K562 (cell line): ENCODE measurements around the gene CDSN. TPM values are rescaled to one million over a fixed set of nuclear protein-coding genes. Genes with fewer than 3 reads are reported as not detected.
A peak's percentile ranks its signal among the peaks of the same experiment; 100 is the strongest.

Experiments
- ATAC-seq: fragments of 200-7000 bp; cut with Tn5 transposase; 3 replicates; pipeline ENCODE4 v1.9.1; 2020; ENCODE audit warnings: moderate library complexity
- BruUV-seq: library from RNA; stranded (reverse); fragments of 400-500 nt; replicated peaks from 2 replicates; lab custom pipeline; 2021; lab: Mats Ljungman, UMichigan
- CTCF ChIA-PET: fragments of 300-600 bp; formaldehyde crosslinking; extraction: SDS; loops from one replicate; lab custom pipeline; 2021; ENCODE audit warnings: low intra/inter-chr PET ratio; lab: Yijun Ruan, JAX
- POLR2A ChIA-PET: fragments of 300-600, 350-650 bp; sonication (Branson Sonifier 250); formaldehyde crosslinking; extraction: SDS; loops from one replicate; lab custom pipeline; 2021; ENCODE audit warnings: antibody characterized with exemption, inconsistent platforms; lab: Yijun Ruan, JAX
- DNase-seq, 4 experiments: peaks; one replicate each; pipeline versions ENCODE4 v3.0.0 to v3.0.0-alpha.2; 2011 to 2018; ENCODE audit warnings: low spot score in 3 of 4, mixed read lengths in 3 of 4; ENCODE audit errors: extremely low read depth in 1 of 4
- FAIRE-seq: peaks from 2 replicates; lab custom pipeline; 2011; peaks lifted over from hg19 to GRCh38; lab: Jason Lieb, UNC
- H2AFZ ChIP-seq: 2 replicates; pipeline ENCODE4 v1.6.0; 2011; ENCODE audit warnings: low read depth, low read length, control low read depth, inconsistent platforms
- H3K27ac ChIP-seq: fragments of 200-600 bp; 3 replicates; pipeline ENCODE4 v1.8.0; 2011; ENCODE audit warnings: low read depth, mild to moderate bottlenecking, control low read depth, inconsistent platforms, low read length, moderate library complexity, mixed read lengths; ENCODE audit errors: extremely low read depth
- H3K27me3 ChIP-seq, 2 experiments: fragments of 300-600 bp in 1 of 2; 2 replicates in 1 of 2; 3 replicates in 1 of 2; pipeline versions ENCODE4 v1.6.0 to v1.8.0; 2011; ENCODE audit warnings: inconsistent platforms in 2 of 2, low read length in 2 of 2, mild to moderate bottlenecking in 1 of 2, mixed read lengths in 1 of 2, moderate library complexity in 1 of 2; ENCODE audit not compliant: control insufficient read depth in 2 of 2, insufficient read depth in 2 of 2
- H3K36me3 ChIP-seq: fragments of 300-600 bp; 3 replicates; pipeline ENCODE4 v1.8.0; 2011; ENCODE audit warnings: mild to moderate bottlenecking, low read length, inconsistent platforms; ENCODE audit not compliant: control insufficient read depth, insufficient read depth
- H3K4me1 ChIP-seq, 2 experiments: fragments of 200-600 bp in 1 of 2; replicated peaks in 1 of 2; 2 replicates in 1 of 2; 3 replicates in 1 of 2; pipeline versions ENCODE4 v1.5.1 to v1.8.0; 2011; ENCODE audit warnings: inconsistent platforms in 2 of 2, low read length in 2 of 2, mild to moderate bottlenecking in 1 of 2, mixed read lengths in 1 of 2, moderate library complexity in 1 of 2; ENCODE audit not compliant: control insufficient read depth in 2 of 2, insufficient read depth in 2 of 2
- H3K4me2 ChIP-seq: 2 replicates; pipeline ENCODE4 v1.6.1; 2011; ENCODE audit warnings: low read length, control low read depth, inconsistent platforms, mixed read lengths; ENCODE audit not compliant: insufficient read depth
- H3K4me3 ChIP-seq: fragments of 200-600 bp; sonication (generic), shearing (Covaris generic); 2 replicates; pipeline ENCODE4 v1.5.1; 2016; ENCODE audit warnings: control low read depth, inconsistent platforms
- H3K79me2 ChIP-seq: fragments of 200-600 bp; 3 replicates; pipeline ENCODE4 v1.8.0; 2011; ENCODE audit warnings: low read length, inconsistent platforms; ENCODE audit not compliant: control insufficient read depth, insufficient read depth
- H3K9ac ChIP-seq, 2 experiments: 2 replicates each; pipeline versions ENCODE4 v1.6.0 to v1.6.1; 2011; ENCODE audit warnings: low read depth in 2 of 2, low read length in 2 of 2, control low read depth in 1 of 2, inconsistent platforms in 1 of 2, mild to moderate bottlenecking in 1 of 2, mixed read lengths in 1 of 2; ENCODE audit not compliant: insufficient read depth in 1 of 2
- H3K9me1 ChIP-seq: one replicate; pipeline ENCODE4 v1.6.0; 2011; ENCODE audit warnings: inconsistent platforms, mild to moderate bottlenecking, low read length, moderate library complexity; ENCODE audit not compliant: control insufficient read depth, insufficient read depth
- H3K9me3 ChIP-seq: replicated peaks from 2 replicates; pipeline ENCODE4 v1.5.1; 2011; ENCODE audit warnings: low read depth, low read length, inconsistent platforms; ENCODE audit not compliant: control insufficient read depth, insufficient read depth
- H4K20me1 ChIP-seq: replicated peaks from 2 replicates; pipeline ENCODE4 v1.6.1; 2011; ENCODE audit warnings: low read length, inconsistent platforms, mixed read lengths; ENCODE audit not compliant: control insufficient read depth, insufficient read depth
- KHSRP ChIP-seq: fragments of 450-650 bp; IDR thresholded peaks from 2 replicates; pipeline ENCODE4 v1.6.1; 2017
- MCM3 ChIP-seq: fragments of 450-650 bp; IDR thresholded peaks from 2 replicates; pipeline ENCODE4 v1.6.1; 2016
- POLR2AphosphoS2 ChIP-seq: IDR thresholded peaks from 2 replicates; pipeline ENCODE4 v1.6.1; 2012; ENCODE audit warnings: low read length, improper control_type of control experiment
- SMARCA5 ChIP-seq: fragments of 450-650 bp; IDR thresholded peaks from 2 replicates; pipeline ENCODE4 v1.6.1; 2016
- SP1 ChIP-seq: sonication (generic); formaldehyde crosslinking; IDR thresholded peaks from 2 replicates; pipeline ENCODE4 v1.8.1; 2022; ENCODE audit warnings: mild to moderate bottlenecking, missing genetic modification reagents
- TCF15 ChIP-seq: fragments of 250-450 bp; sonication (Bioruptor Pico); IDR thresholded peaks from 2 replicates; pipeline ENCODE4 v1.8.0; 2022; ENCODE audit warnings: moderate library complexity, mild to moderate bottlenecking, inconsistent platforms
- THRAP3 ChIP-seq: fragments of 450-650 bp; IDR thresholded peaks from 2 replicates; pipeline ENCODE4 v1.6.1; 2016; ENCODE audit warnings: mild to moderate bottlenecking, inconsistent platforms, borderline replicate concordance
- ZBTB33 ChIP-seq: sonication (generic); formaldehyde crosslinking; IDR thresholded peaks from 2 replicates; pipeline ENCODE4 v1.8.1; 2023; ENCODE audit warnings: mild to moderate bottlenecking, missing genetic modification reagents
- ZNF785 ChIP-seq: fragments of 250-450 bp; sonication (Bioruptor Pico); IDR thresholded peaks from 2 replicates; pipeline ENCODE4 v1.4.0; 2020; ENCODE audit warnings: mild to moderate bottlenecking
- WGBS: fragments of 100-300 bp; shearing (Covaris generic); methylation state at CpG from one replicate; pipeline ENCODE4 v1.1.6; 2016; ENCODE audit warnings: low coverage, mixed read lengths; ENCODE audit not compliant: insufficient coverage; ENCODE audit errors: missing lambda C conversion rate; 5-methylcytosine and 5-hydroxymethylcytosine counted together
- in situ Hi-C: fragments of 300-500 bp; cut with MboI; formaldehyde crosslinking; loops from 4 replicates; pipeline ENCODE4 v1.15.0; 2018; ENCODE audit warnings: inconsistent platforms, mixed read lengths
- intact Hi-C: fragments of 100-400 bp; cut with micrococcal nuclease; formaldehyde crosslinking; loops from 2 replicates; pipeline ENCODE4 v1.14.2; 2022
- polyA plus RNA-seq, 8 experiments: library from polyadenylated mRNA; depleted of rRNA in 4 of 8; stranded (reverse) in 5 of 8; unstranded in 3 of 8; fragments of >200 nt; fragmentation: Nextera tagmentation in 2 of 8; fragmentation: Illumina TruSeq in 1 of 8; extraction: Ambion mirVana in 2 of 8; extraction: Trizol in 1 of 8; gene quantifications; 2 replicates each; pipeline versions ENCODE4 v1.2.1 to v1.2.3, GENCODE V29; 2011 to 2014; ENCODE audit warnings: inconsistent platforms in 1 of 8, missing spikeins in 1 of 8
- total RNA-seq, 7 experiments: library from RNA; depleted of rRNA in 6 of 7; stranded (reverse); fragments of >200 nt in 6 of 7; fragmentation: Illumina TruSeq in 2 of 7; extraction: Trizol in 2 of 7; gene quantifications; 2 replicates each; pipeline versions ENCODE4 v1.2.1 to v1.2.3, GENCODE V29; 2011 to 2021; ENCODE audit warnings: low replicate concordance in 1 of 7

The CDSN gene
- total and polyA plus RNA-seq, 9 of the 15 experiments (the other 6 are each of a cell fraction or from before 2014, with no cell fraction given) = not detected

- Histone ChIP-seq H3K79me2 (peaks cover 24% of the 10 kb centered on the region; the same call in 2 of the 3 replicates), H3K4me1 (peaks cover 17 to 27% of the 10 kb centered on the region in 2 experiments; a peak in 4 of 5 replicates), H3K4me3 (no peak overlapping the region), H4K20me1 (no peaks in the 10 kb centered on the region; the same call in 1 of the 2 replicates), H3K9me1 (no peaks in the 10 kb centered on the region), H3K36me3 (peaks cover 24% of the 10 kb centered on the region; the same call in 2 of the 3 replicates), H3K9ac (no peak overlapping the region; a peak in 1 of 4 replicates), H2AFZ (no peak overlapping the region), H3K9me3 (no peaks in the 10 kb centered on the region), H3K4me2 (no peak overlapping the region), H3K27me3 (no peaks in the 10 kb centered on the region), H3K27ac (no peak overlapping the region)
- intact Hi-C loops = no loop called here
- no peak for ATAC-seq
- POLR2A ChIA-PET = interaction anchor here (0.7 to 1.1 kb wide), 2 partner anchors 11 to 15 kb away, joined by 3 to 5 read pairs; no protein-coding TSS in a partner anchor
- no TSS peak for BruUV-seq
- in situ Hi-C loops = no loop called here
- DNase-seq = no peak
- TF ChIP-seq KHSRP = no peak
- TF ChIP-seq THRAP3 = no peak
- TF ChIP-seq SMARCA5 = no peak
- TF ChIP-seq ZNF785 (CRISPR knock-in tag) = no peak
- peak; percentile 64; the same call in 1 of the 2 replicates for TF ChIP-seq ZBTB33 (CRISPR knock-in tag)
- TF ChIP-seq POLR2AphosphoS2 = no peak
- TF ChIP-seq SP1 (CRISPR knock-in tag) = no peak
- no peak for TF ChIP-seq TCF15 (CRISPR knock-in tag)
- TF ChIP-seq MCM3 = no peak
- FAIRE-seq = no peak
- 88% methylated on average over 19 of the region's 19 CpGs for WGBS
- CTCF ChIA-PET = no interaction called here
Measured at GRCh38 chr6:31161216-31162126, 41.2 kb upstream of the CDSN start.
